Measurements from ENCODE around the gene MRPL30. TPM values are rescaled to one million over a fixed set of nuclear protein-coding genes. Genes with fewer than 3 reads are reported as not detected.
"Not testable (repeated sequence)": the region's sequence is repeated elsewhere in the genome, so short reads cannot be mapped to it uniquely, and the experiment has no call there.

The MRPL30 gene
- polyA plus RNA-seq, 1 donor, result 37.1 TPM

GRCh38 chr2:99187011-99187410, 6.0 kb downstream of the MRPL30 start:
- no peak for DNase-seq

- DNase-seq, result no peak
These were observed 7.4 kb downstream of the MRPL30 start for GRCh38 chr2:99188357-99188756.

GRCh38 chr2:99190548-99190947, 9.6 kb downstream of the MRPL30 start:
- no peak for DNase-seq

- DNase-seq, result not testable (repeated sequence)
These were observed 11.4 kb downstream of the MRPL30 start for GRCh38 chr2:99192364-99192763.

GRCh38 chr2:99198103-99198841, 17.3 kb downstream of the MRPL30 start:
- no peak for DNase-seq

GRCh38 chr2:99200076-99200800, 19.3 kb downstream of the MRPL30 start:
- DNase-seq, result no peak

GRCh38 chr2:99201959-99202678, 21.1 kb downstream of the MRPL30 start:
- DNase-seq, result no peak

- DNase-seq, result no peak
These were observed 24.5 kb downstream of the MRPL30 start for GRCh38 chr2:99205491-99205890.

- DNase-seq, result no peak
These were observed 35.1 kb downstream of the MRPL30 start for GRCh38 chr2:99216096-99216495.

- no peak for DNase-seq
These were observed 37.0 kb downstream of the MRPL30 start for GRCh38 chr2:99217929-99218501.

GRCh38 chr2:99233177-99233576, 52.2 kb downstream of the MRPL30 start:
- DNase-seq, result not testable (repeated sequence)

- no peak for DNase-seq
These were observed 57.6 kb downstream of the MRPL30 start for GRCh38 chr2:99238599-99238998.

GRCh38 chr2:99240431-99240830, 59.4 kb downstream of the MRPL30 start:
- DNase-seq, result no peak

GRCh38 chr2:99242151-99242550, 61.2 kb downstream of the MRPL30 start:
- no peak for DNase-seq

Other genes with a start within 250 kb of the MRPL30 start
- gene CRACDL, start 245.0 kb upstream of the MRPL30 start, polyA plus RNA-seq (ENCODE audit: insufficient read length), result 2.0 TPM
- gene C2orf15, start 39.5 kb upstream of the MRPL30 start, polyA plus RNA-seq (ENCODE audit: insufficient read length), result 0.56 TPM
- gene TSGA10, start 26.2 kb upstream of the MRPL30 start, polyA plus RNA-seq (ENCODE audit: insufficient read length), result 2.7 TPM
- gene LIPT1, start 26.2 kb upstream of the MRPL30 start, polyA plus RNA-seq (ENCODE audit: insufficient read length), result 8.2 TPM
- 22.2 TPM for gene MITD1, start 126 bp upstream of the MRPL30 start, polyA plus RNA-seq (ENCODE audit: insufficient read length)
- gene LYG2, start 74.5 kb downstream of the MRPL30 start, polyA plus RNA-seq (ENCODE audit: insufficient read length), result 0.25 TPM
- gene LYG1, start 120.0 kb downstream of the MRPL30 start, polyA plus RNA-seq (ENCODE audit: insufficient read length), result 2.4 TPM
- gene TXNDC9, start 155.1 kb downstream of the MRPL30 start, polyA plus RNA-seq (ENCODE audit: insufficient read length), result 20.1 TPM
- gene EIF5B, start 156.2 kb downstream of the MRPL30 start, polyA plus RNA-seq (ENCODE audit: insufficient read length), result 45.2 TPM